GM06990 (cell line): Measurements from ENCODE around the gene GLUD1.
"Not testable (repeated sequence)": the region's sequence is repeated elsewhere in the genome, so short reads cannot be mapped to it uniquely, and the experiment has no call there.

ENCODE experiments used
- DNase-seq: peaks from one replicate; pipeline ENCODE4 v3.0.0-alpha.2; 2011; ENCODE audit not compliant: insufficient read length; ENCODE audit errors: extremely low read depth
- H3K27me3 ChIP-seq: replicated peaks from 2 replicates; pipeline ENCODE4 v1.6.0; 2011; ENCODE audit warnings: low read length; ENCODE audit not compliant: control insufficient read depth, insufficient read depth
- H3K36me3 ChIP-seq: 2 replicates; pipeline ENCODE4 v1.5.1; 2011; ENCODE audit warnings: low read length; ENCODE audit not compliant: control insufficient read depth, insufficient read depth
- H3K4me3 ChIP-seq: replicated peaks from 2 replicates; pipeline ENCODE4 v1.5.1; 2011; ENCODE audit warnings: low read depth, mild to moderate bottlenecking, control low read depth, low read length
- TF ChIP-seq, protein P1 (sequence below): IDR thresholded peaks from 2 replicates; pipeline ENCODE4 v1.5.1; 2011; ENCODE audit warnings: low read length, control low read depth, mild to moderate bottlenecking, inconsistent platforms; ENCODE audit not compliant: insufficient read depth, poor library complexity, severe bottlenecking

GLUD1 gene

GRCh38 chr10:87053577-87054181, 41.0 kb downstream of the GLUD1 start:
- TF ChIP-seq, protein P1, sequence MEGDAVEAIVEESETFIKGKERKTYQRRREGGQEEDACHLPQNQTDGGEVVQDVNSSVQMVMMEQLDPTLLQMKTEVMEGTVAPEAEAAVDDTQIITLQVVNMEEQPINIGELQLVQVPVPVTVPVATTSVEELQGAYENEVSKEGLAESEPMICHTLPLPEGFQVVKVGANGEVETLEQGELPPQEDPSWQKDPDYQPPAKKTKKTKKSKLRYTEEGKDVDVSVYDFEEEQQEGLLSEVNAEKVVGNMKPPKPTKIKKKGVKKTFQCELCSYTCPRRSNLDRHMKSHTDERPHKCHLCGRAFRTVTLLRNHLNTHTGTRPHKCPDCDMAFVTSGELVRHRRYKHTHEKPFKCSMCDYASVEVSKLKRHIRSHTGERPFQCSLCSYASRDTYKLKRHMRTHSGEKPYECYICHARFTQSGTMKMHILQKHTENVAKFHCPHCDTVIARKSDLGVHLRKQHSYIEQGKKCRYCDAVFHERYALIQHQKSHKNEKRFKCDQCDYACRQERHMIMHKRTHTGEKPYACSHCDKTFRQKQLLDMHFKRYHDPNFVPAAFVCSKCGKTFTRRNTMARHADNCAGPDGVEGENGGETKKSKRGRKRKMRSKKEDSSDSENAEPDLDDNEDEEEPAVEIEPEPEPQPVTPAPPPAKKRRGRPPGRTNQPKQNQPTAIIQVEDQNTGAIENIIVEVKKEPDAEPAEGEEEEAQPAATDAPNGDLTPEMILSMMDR, result no peak
- peaks cover 13% of the 10 kb centered on the region for H3K36me3 ChIP-seq

DNA sequence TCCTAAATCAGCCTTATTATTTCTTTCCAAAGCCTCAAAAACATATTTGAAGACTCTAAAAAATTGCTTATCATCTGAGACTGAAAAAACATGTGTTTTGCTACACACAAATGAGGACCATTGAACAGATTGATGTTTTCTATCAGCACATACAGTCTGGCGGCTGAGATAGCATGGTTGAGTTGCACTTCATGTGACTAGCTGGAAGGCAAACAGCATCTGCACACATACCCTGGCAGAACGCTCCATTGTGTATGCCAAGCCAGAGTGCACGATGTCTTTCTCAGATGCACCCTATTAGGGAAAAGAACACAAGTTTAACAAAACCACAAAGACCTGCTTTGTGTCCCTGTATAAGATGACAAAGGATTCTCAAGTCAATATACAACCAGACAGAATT, 41.5 kb downstream of the GLUD1 start:
- no peak overlapping the region for H3K4me3 ChIP-seq
- TF ChIP-seq, protein P1, result no peak
- no peaks in the 10 kb centered on the region for H3K27me3 ChIP-seq
- no peak for DNase-seq
- peaks cover 13% of the 10 kb centered on the region for H3K36me3 ChIP-seq

More at GRCh38 chr10:87053577-87054181, 41.0 kb downstream of the GLUD1 start:
- H3K27me3 ChIP-seq, result no peaks in the 10 kb centered on the region
- H3K4me3 ChIP-seq, result no peak overlapping the region
- no peak for DNase-seq

DNA sequence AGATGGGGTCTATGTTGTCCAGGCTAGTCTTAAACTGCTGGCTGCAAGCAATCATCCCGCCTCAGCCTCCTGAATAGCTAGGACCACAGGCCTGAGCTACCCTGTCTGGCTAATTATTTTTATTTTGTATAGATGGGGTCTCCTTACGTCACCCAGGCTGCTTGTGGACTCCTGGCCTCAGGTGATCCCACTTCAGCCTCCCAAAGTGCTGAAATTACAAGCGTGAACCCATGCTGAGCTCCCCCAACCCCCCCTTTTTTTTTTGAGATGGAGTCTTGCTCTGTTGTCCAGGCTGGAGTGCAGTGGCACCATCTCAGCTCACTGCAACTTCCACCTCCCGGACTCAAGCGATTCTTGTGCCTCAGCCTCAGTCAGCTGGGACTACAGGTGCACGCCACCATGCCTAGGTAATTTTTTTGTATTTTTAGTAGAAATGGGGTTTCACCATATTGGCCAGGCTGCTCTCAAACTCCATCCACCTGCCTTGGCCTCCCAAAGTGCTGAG, 49.2 kb downstream of the GLUD1 start:
- Histone ChIP-seq H3K27me3 (no peaks in the 10 kb centered on the region), H3K4me3 (no peak overlapping the region), H3K36me3 (no peaks in the 10 kb centered on the region; the same call in 1 of the 2 replicates)
- TF ChIP-seq, protein P1, result no peak
- DNase-seq, result no peak

- not testable (repeated sequence) for H3K36me3 ChIP-seq, H3K27me3 ChIP-seq, DNase-seq, H3K4me3 ChIP-seq
Measured at GRCh38 chr10:87043579-87043978, 51.1 kb downstream of the GLUD1 start.

- TF ChIP-seq, protein P1, result no peak
- no peak for DNase-seq
- Histone ChIP-seq H3K4me3 (no peak overlapping the region), H3K27me3 (peaks cover 1% of the 10 kb centered on the region; the same call in 1 of the 2 replicates), H3K36me3 (no peaks in the 10 kb centered on the region)
Measured at GRCh38 chr10:87038786-87039185, 55.9 kb downstream of the GLUD1 start.

GRCh38 chr10:87038286-87038717, 56.3 kb downstream of the GLUD1 start:
- no peaks in the 10 kb centered on the region for H3K36me3 ChIP-seq
- DNase-seq, result no peak
- H3K27me3 ChIP-seq, result peaks cover 1% of the 10 kb centered on the region; the same call in 1 of the 2 replicates
- TF ChIP-seq, protein P1, result no peak
- no peak overlapping the region for H3K4me3 ChIP-seq
